Stomach (tissue), 4 donors: ENCODE measurements around the gene ZNF609.

Experiments
- CTCF ChIP-seq, 7 experiments: fragments of 450-650 bp in 4 of 7; fragments of 200-600 bp in 3 of 7; sonication (generic) in 3 of 7; IDR thresholded peaks; one replicate each; pipeline ENCODE4 v1.5.1; 2016 to 2019; ENCODE audit warnings: antibody characterized with exemption in 7 of 7, control low read depth in 2 of 7, mild to moderate bottlenecking in 1 of 7
- EP300 ChIP-seq: sonication (generic); formaldehyde crosslinking; IDR thresholded peaks from one replicate; pipeline ENCODE4 v1.6.1; 2017; ENCODE audit warnings: antibody characterized with exemption
- POLR2A ChIP-seq, 4 donors: fragments of 450-650 bp; IDR thresholded peaks; one replicate each; pipeline ENCODE4 v1.6.1; 2016; ENCODE audit warnings: antibody characterized with exemption in 4 of 4, control low read depth in 2 of 4, mild to moderate bottlenecking in 1 of 4, moderate library complexity in 1 of 4
- POLR2AphosphoS5 ChIP-seq, 3 donors: sonication (generic); formaldehyde crosslinking; IDR thresholded peaks; one replicate each; pipeline ENCODE4 v1.6.1; 2016; ENCODE audit warnings: antibody characterized with exemption in 3 of 3

GRCh38 chr15:64716452-64716851 is 256.1 kb downstream of the ZNF609 start:
- TF ChIP-seq CTCF (IDR thresholded peaks at IDR 0.05): no peak
- TF ChIP-seq POLR2AphosphoS5 (IDR thresholded peaks at IDR 0.05): no peak
- no peak for TF ChIP-seq POLR2A (IDR thresholded peaks at IDR 0.05)
- no peak for TF ChIP-seq EP300
